B cell (primary cell): ENCODE measurements around the gene PLA2G2D. TPM values are rescaled to one million over a fixed set of nuclear protein-coding genes. Genes with fewer than 3 reads are reported as not detected.

Experiments
- ATAC-seq: fragments of 200-7000 bp; cut with Tn5 transposase; one replicate; pipeline ENCODE4 v1.10.0; 2021; ENCODE audit warnings: low read depth, mild to moderate bottlenecking, moderate number of reproducible peaks, moderate library complexity
- CTCF ChIA-PET: fragments of 350-600 bp; sonication (Branson Sonifier 250); formaldehyde crosslinking; loops from one replicate; lab custom pipeline; 2021; ENCODE audit warnings: antibody characterized with exemption, inconsistent platforms; lab: Charles Lee
- POLR2A ChIA-PET: fragments of 350-600 bp; sonication (Branson Sonifier 250); formaldehyde crosslinking; loops from one replicate; lab custom pipeline; 2021; ENCODE audit warnings: antibody characterized with exemption; lab: Charles Lee
- DNase-seq: peaks from one replicate; pipeline ENCODE4 v3.0.0; 2013
- H2AFZ ChIP-seq: 2 replicates; pipeline ENCODE4 v1.6.1; 2012; ENCODE audit warnings: mild to moderate bottlenecking, low read depth, low read length; ENCODE audit not compliant: insufficient read depth, poor library complexity, severe bottlenecking
- H3K27ac ChIP-seq, 2 donors: 1 replicate in 1 of 2; 2 replicates in 1 of 2; pipeline ENCODE4 v1.5.1; 2012 to 2013; ENCODE audit warnings: low read length in 2 of 2, mild to moderate bottlenecking in 2 of 2, moderate library complexity in 1 of 2
- H3K27me3 ChIP-seq, 4 experiments: fragments of 200-600 bp in 1 of 4; sonication (generic) in 1 of 4; replicated peaks in 1 of 4; 1 replicate in 2 of 4; 2 replicates in 2 of 4; pipeline versions ENCODE4 v1.6.1 to v1.7.0; 2013 to 2016; ENCODE audit warnings: low read length in 3 of 4, mild to moderate bottlenecking in 2 of 4, mixed read lengths in 1 of 4, moderate library complexity in 1 of 4; ENCODE audit not compliant: insufficient read depth in 4 of 4, control insufficient read depth in 3 of 4; ENCODE audit errors: control extremely low read depth in 1 of 4
- H3K36me3 ChIP-seq, 2 experiments: replicated peaks in 1 of 2; 1 replicate in 1 of 2; 2 replicates in 1 of 2; pipeline versions ENCODE4 v1.6.1 to v1.7.1; 2013; ENCODE audit warnings: low read length in 1 of 2; ENCODE audit not compliant: insufficient read depth in 2 of 2, control insufficient read depth in 1 of 2; ENCODE audit errors: control extremely low read depth in 1 of 2, extremely low read depth in 1 of 2
- H3K4me1 ChIP-seq, 2 donors: fragments of 200-600 bp in 1 of 2; sonication (generic) in 1 of 2; 1 replicate in 1 of 2; 2 replicates in 1 of 2; pipeline versions ENCODE4 v1.5.1 to v1.6.1; 2013 to 2017; ENCODE audit warnings: low read length in 2 of 2; ENCODE audit not compliant: control insufficient read depth in 2 of 2, insufficient read depth in 2 of 2
- H3K4me2 ChIP-seq: replicated peaks from 2 replicates; pipeline ENCODE3; 2012; ENCODE audit warnings: mild to moderate bottlenecking, low read depth, low read length; ENCODE audit not compliant: poor library complexity, severe bottlenecking
- H3K4me3 ChIP-seq, 5 experiments: fragments of 200-600 bp in 1 of 5; sonication (generic) in 1 of 5; 1 replicate in 3 of 5; 2 replicates in 2 of 5; pipeline versions ENCODE4 v1.5.1 to v1.7.0; 2011 to 2016; ENCODE audit warnings: low read length in 4 of 5, mild to moderate bottlenecking in 4 of 5, low read depth in 2 of 5, control low read depth in 1 of 5, moderate library complexity in 1 of 5; ENCODE audit not compliant: insufficient read depth in 1 of 5; ENCODE audit errors: control extremely low read depth in 1 of 5, extremely low read depth in 1 of 5
- H3K79me2 ChIP-seq: fragments of 200-600 bp; sonication (generic); one replicate; pipeline ENCODE4 v1.6.0; 2016; ENCODE audit warnings: low read length; ENCODE audit not compliant: control insufficient read depth, insufficient read depth
- H3K9ac ChIP-seq: fragments of 200-600 bp; sonication (generic); 2 replicates; pipeline ENCODE4 v1.6.1; 2017; ENCODE audit warnings: mild to moderate bottlenecking, low read length, moderate library complexity
- H3K9me3 ChIP-seq, 3 donors: one replicate each; pipeline versions ENCODE4 v1.6.1 to v1.7.1; 2013; ENCODE audit warnings: low read length in 2 of 3; ENCODE audit not compliant: control insufficient read depth in 2 of 3, insufficient read depth in 1 of 3; ENCODE audit errors: control extremely low read depth in 1 of 3
- H4K20me1 ChIP-seq: 2 replicates; pipeline ENCODE4 v1.6.0; 2012; ENCODE audit warnings: mild to moderate bottlenecking, low read length; ENCODE audit not compliant: insufficient read depth, control insufficient read depth, poor library complexity, severe bottlenecking
- H3K27ac Mint-ChIP-seq: one replicate; pipeline ENCODE4 v1.8.0; 2021; ENCODE audit warnings: mixed read lengths
- H3K27me3 Mint-ChIP-seq: one replicate; pipeline ENCODE4 v1.8.0; 2021; ENCODE audit warnings: mixed read lengths
- H3K4me1 Mint-ChIP-seq: one replicate; pipeline ENCODE4 v1.8.0; 2021; ENCODE audit warnings: mixed read lengths
- H3K4me3 Mint-ChIP-seq: one replicate; pipeline ENCODE4 v1.8.0; 2021; ENCODE audit warnings: mixed read lengths
- H3K9me3 Mint-ChIP-seq: one replicate; pipeline ENCODE4 v1.8.0; 2022; ENCODE audit warnings: mixed read lengths; ENCODE audit not compliant: insufficient read depth
- CTCF ChIP-seq: fragments of 200-600 bp; IDR thresholded peaks from one replicate; pipeline ENCODE4 v1.8.0; 2022; ENCODE audit warnings: antibody characterized with exemption, mild to moderate bottlenecking
- EZH2 ChIP-seq: IDR thresholded peaks from 2 replicates; pipeline ENCODE4 v1.6.1; 2012; ENCODE audit warnings: borderline replicate concordance, low read depth, mild to moderate bottlenecking, moderate library complexity, low read length; ENCODE audit not compliant: insufficient read depth, poor library complexity, severe bottlenecking
- WGBS: methylation state at CpG from one replicate; pipeline ENCODE4 v1.1.5; 2013; ENCODE audit warnings: missing lambda C conversion rate; ENCODE audit not compliant: insufficient coverage; 5-methylcytosine and 5-hydroxymethylcytosine counted together
- intact Hi-C: fragments of 100-400 bp; cut with micrococcal nuclease; formaldehyde crosslinking; loops from one replicate; pipeline ENCODE4 v1.10.0; 2022
- polyA plus RNA-seq: library from polyadenylated mRNA; depleted of rRNA; stranded (reverse); fragments of >200 nt; gene quantifications from 2 replicates; pipeline ENCODE4 v1.2.3, GENCODE V29; 2012
- total RNA-seq, 2 donors: library from RNA; stranded (reverse); fragments of 120-200 nt in 1 of 2; gene quantifications; 1 replicate in 1 of 2; 2 replicates in 1 of 2; pipeline versions ENCODE4 v1.2.3 to v1.2.4, GENCODE V29; 2013 to 2022

Gene PLA2G2D
- total and polyA plus RNA-seq, 2 donors (not counting 1 experiment from before 2014, with no cell fraction given) = 2.3 to 2.8 TPM

- H3K4me2 ChIP-seq = no peak overlapping the region
- intact Hi-C loops = no loop called here
- no peaks in the 10 kb centered on the region for H3K79me2 ChIP-seq
- H3K36me3 ChIP-seq = no peaks in the 10 kb centered on the region
- H3K4me1 ChIP-seq = no peaks in the 10 kb centered on the region
- H2AFZ ChIP-seq = no peak overlapping the region
- DNase-seq (no peak), ATAC-seq (no peak)
- 93% methylated on average over 5 of the region's 5 CpGs for WGBS
- no peak overlapping the region for H3K4me3 Mint-ChIP-seq
- TF ChIP-seq EZH2 (no peak), CTCF (no peak)
- H3K4me3 ChIP-seq = no peak overlapping the region
- H3K9ac ChIP-seq = no peak overlapping the region
- H3K27ac Mint-ChIP-seq = no peak overlapping the region
- peaks cover 5% of the 10 kb centered on the region for H3K27me3 Mint-ChIP-seq
- H3K27ac ChIP-seq = no peak overlapping the region
- POLR2A ChIA-PET = no interaction called here
- peaks cover 5% of the 10 kb centered on the region for H3K4me1 Mint-ChIP-seq
- H3K9me3 Mint-ChIP-seq = no peaks in the 10 kb centered on the region
- peaks cover 0 to 8% (median 0%) of the 10 kb centered on the region in 4 experiments for H3K27me3 ChIP-seq
- H4K20me1 ChIP-seq = no peaks in the 10 kb centered on the region
- CTCF ChIA-PET = interaction anchor here (1.3 to 1.5 kb wide), 2 partner anchors 9 to 10 kb away, joined by 3 read pairs; no protein-coding TSS in a partner anchor
- H3K9me3 ChIP-seq = no peaks in the 10 kb centered on the region
Observed at GRCh38 chr1:20111452-20111851, 7.9 kb downstream of the PLA2G2D start.

GRCh38 chr1:20110679-20111078 lies 8.7 kb downstream of the PLA2G2D start:
- Mint-ChIP-seq H3K9me3 (no peaks in the 10 kb centered on the region), H3K4me1 (peaks cover 2% of the 10 kb centered on the region), H3K4me3 (no peak overlapping the region), H3K27ac (no peak overlapping the region), H3K27me3 (peaks cover 5% of the 10 kb centered on the region)
- Histone ChIP-seq H3K4me2 (no peak overlapping the region), H3K9ac (no peak overlapping the region), H3K79me2 (no peaks in the 10 kb centered on the region), H3K4me1 (no peaks in the 10 kb centered on the region), H3K27me3 (peaks cover 0 to 8% (median 0%) of the 10 kb centered on the region in 4 experiments), H4K20me1 (no peaks in the 10 kb centered on the region), H2AFZ (no peak overlapping the region), H3K4me3 (no peak overlapping the region), H3K36me3 (no peaks in the 10 kb centered on the region), H3K9me3 (no peaks in the 10 kb centered on the region), H3K27ac (no peak overlapping the region)
- ChIA-PET POLR2A (no interaction called here), CTCF (interaction anchor here (1.3 kb wide), 1 partner anchor 9 kb away, joined by 3 read pairs; no protein-coding TSS in a partner anchor)
- intact Hi-C loops = no loop called here
- TF ChIP-seq EZH2 = no peak
- no peak for TF ChIP-seq CTCF
- WGBS = 90% methylated on average over 12 of the region's 12 CpGs
- DNase-seq = no peak
- no peak for ATAC-seq
